Endothelial cell of umbilical vein (primary cell): Measurements from ENCODE around the gene SMIM10L2A. TPM values are rescaled to one million over a fixed set of nuclear protein-coding genes. Genes with fewer than 3 reads are reported as not detected.

Source experiments
- BruUV-seq: library from RNA; stranded (reverse); fragments of 400-500 nt; replicated peaks from 2 replicates; lab custom pipeline; 2021; lab: Mats Ljungman, UMichigan
- CTCF ChIA-PET: fragments of 300-600, 350-600 bp; sonication (Branson Sonifier 250); formaldehyde crosslinking; loops from one replicate; lab custom pipeline; 2021; ENCODE audit warnings: antibody characterized with exemption, inconsistent platforms; lab: Charles Lee
- POLR2A ChIA-PET: fragments of 300-600, 350-600 bp; sonication (Branson Sonifier 250); formaldehyde crosslinking; loops from one replicate; lab custom pipeline; 2021; ENCODE audit warnings: antibody characterized with exemption, inconsistent platforms; lab: Charles Lee
- DNase-seq: peaks from one replicate; pipeline ENCODE4 v3.0.0-alpha.2; 2011; ENCODE audit warnings: low read depth, low spot score
- FAIRE-seq: peaks from 2 replicates; lab custom pipeline; 2011; peaks lifted over from hg19 to GRCh38; lab: Jason Lieb, UNC
- H2AFZ ChIP-seq: 2 replicates; pipeline ENCODE4 v1.6.0; 2012; ENCODE audit warnings: low read depth, low read length, control low read depth, inconsistent platforms
- H3K27ac ChIP-seq: 2 replicates; pipeline ENCODE4 v1.5.1; 2011; ENCODE audit warnings: low read depth, mild to moderate bottlenecking, control low read depth, low read length, moderate library complexity; ENCODE audit not compliant: insufficient read depth
- H3K27me3 ChIP-seq, 2 experiments: 2 replicates each; pipeline versions ENCODE4 v1.6.0 to v1.6.1; 2011; ENCODE audit warnings: low read length in 2 of 2, mixed read lengths in 1 of 2; ENCODE audit not compliant: control insufficient read depth in 2 of 2, insufficient read depth in 2 of 2
- H3K36me3 ChIP-seq, 2 experiments: 2 replicates in 1 of 2; 3 replicates in 1 of 2; pipeline ENCODE4 v1.5.1; 2011; ENCODE audit warnings: low read length in 2 of 2, mild to moderate bottlenecking in 1 of 2, moderate library complexity in 1 of 2; ENCODE audit not compliant: control insufficient read depth in 2 of 2, insufficient read depth in 2 of 2; ENCODE audit errors: extremely low read depth in 1 of 2
- H3K4me1 ChIP-seq: 3 replicates; pipeline ENCODE4 v1.5.1; 2011; ENCODE audit warnings: mild to moderate bottlenecking, low read length; ENCODE audit not compliant: control insufficient read depth, insufficient read depth; ENCODE audit errors: extremely low read depth
- H3K4me2 ChIP-seq: 2 replicates; pipeline ENCODE4 v1.6.1; 2011; ENCODE audit warnings: low read length, control low read depth, mixed read lengths; ENCODE audit not compliant: insufficient read depth
- H3K4me3 ChIP-seq, 3 experiments: fragments of 200-600 bp in 1 of 3; sonication (generic), shearing (Covaris generic) in 1 of 3; replicated peaks in 1 of 3; 2 replicates each; pipeline ENCODE4 v1.5.1; 2011 to 2016; ENCODE audit warnings: control low read depth in 3 of 3, low read length in 3 of 3, mild to moderate bottlenecking in 2 of 3, inconsistent platforms in 1 of 3, low read depth in 1 of 3, moderate library complexity in 1 of 3; ENCODE audit not compliant: insufficient read depth in 1 of 3
- H3K79me2 ChIP-seq: 2 replicates; pipeline ENCODE4 v1.6.0; 2012; ENCODE audit warnings: low read length, inconsistent platforms; ENCODE audit not compliant: control insufficient read depth, insufficient read depth
- H3K9ac ChIP-seq: replicated peaks from 2 replicates; pipeline ENCODE3; 2011; ENCODE audit warnings: low read length, control low read depth; ENCODE audit not compliant: insufficient read depth; ENCODE audit errors: extremely low read depth
- H3K9me1 ChIP-seq: replicated peaks from 3 replicates; pipeline ENCODE4 v1.6.0; 2011; ENCODE audit warnings: mild to moderate bottlenecking, low read length; ENCODE audit not compliant: control insufficient read depth, insufficient read depth; ENCODE audit errors: extremely low read depth
- H3K9me3 ChIP-seq: replicated peaks from 2 replicates; pipeline ENCODE4 v1.5.1; 2012; ENCODE audit warnings: low read length, inconsistent platforms; ENCODE audit not compliant: control insufficient read depth, insufficient read depth
- H4K20me1 ChIP-seq: replicated peaks from 2 replicates; pipeline ENCODE3; 2011; ENCODE audit warnings: mild to moderate bottlenecking, low read length; ENCODE audit not compliant: control insufficient read depth, insufficient read depth; ENCODE audit errors: extremely low read depth
- CTCF ChIP-seq, 2 donors: IDR thresholded peaks; 1 replicate in 1 of 2; 2 replicates in 1 of 2; pipeline ENCODE4 v1.5.1; 2011; ENCODE audit warnings: low read length in 2 of 2, mild to moderate bottlenecking in 2 of 2, moderate library complexity in 2 of 2, control low read depth in 1 of 2, inconsistent platforms in 1 of 2, low read depth in 1 of 2; ENCODE audit not compliant: insufficient read depth in 1 of 2; ENCODE audit errors: extremely low read depth in 1 of 2
- EZH2 ChIP-seq: IDR thresholded peaks from 2 replicates; pipeline ENCODE4 v1.6.1; 2012; ENCODE audit warnings: borderline replicate concordance, low read depth, mild to moderate bottlenecking, moderate library complexity, low read length, inconsistent platforms; ENCODE audit not compliant: severe bottlenecking
- FOS ChIP-seq: IDR thresholded peaks from 2 replicates; pipeline ENCODE4 v1.6.1; 2011; ENCODE audit warnings: mild to moderate bottlenecking, low read length, moderate library complexity, borderline replicate concordance; ENCODE audit not compliant: insufficient read depth
- GATA2 ChIP-seq: IDR thresholded peaks from 2 replicates; pipeline ENCODE4 v1.7.0; 2011; ENCODE audit warnings: low read depth, mild to moderate bottlenecking, moderate library complexity, mixed read lengths, low read length; ENCODE audit not compliant: insufficient read length, insufficient read depth
- JUN ChIP-seq: IDR thresholded peaks from 2 replicates; pipeline ENCODE4 v1.6.1; 2011; ENCODE audit warnings: borderline replicate concordance, low read depth; ENCODE audit not compliant: insufficient read length, insufficient read depth
- MAX ChIP-seq: IDR thresholded peaks from 2 replicates; pipeline ENCODE4 v1.6.1; 2011; ENCODE audit not compliant: insufficient read depth, insufficient read length
- MYC ChIP-seq: IDR thresholded peaks from one replicate; pipeline ENCODE4 v1.6.1; 2011; ENCODE audit warnings: mild to moderate bottlenecking, low read depth, low read length
- POLR2A ChIP-seq: IDR thresholded peaks from 2 replicates; pipeline ENCODE4 v1.6.1; 2012; ENCODE audit warnings: low read depth, mild to moderate bottlenecking, control low read depth, low read length
- dilution Hi-C: fragments of 300-500 bp; cut with MboI; formaldehyde crosslinking; loops from one replicate; pipeline ENCODE4 v1.15.0; 2019; ENCODE audit warnings: low sequenced_read_pairs; ENCODE audit not compliant: extremely low pct_ligation_motif_present
- intact Hi-C: fragments of 100-400 bp; cut with micrococcal nuclease; formaldehyde crosslinking; loops from one replicate; pipeline ENCODE4 v1.10.0; 2022
- polyA plus RNA-seq, 4 experiments: library from polyadenylated mRNA; depleted of rRNA in 3 of 4; stranded (reverse) in 3 of 4; unstranded in 1 of 4; fragments of >200 nt; gene quantifications; 2 replicates each; pipeline versions ENCODE4 v1.2.1 to v1.2.3, GENCODE V29; 2011 to 2012; ENCODE audit warnings: missing spikeins in 1 of 4
- total RNA-seq: library from RNA; stranded (reverse); gene quantifications from 2 replicates; pipeline ENCODE4 v1.2.3, GENCODE V29; 2021

Gene SMIM10L2A
- total and polyA plus RNA-seq, 2 donors (not counting 3 experiments of a cell fraction or from before 2014, with no cell fraction given) = 0.10 to 0.24 TPM

GRCh38 chrX:135395064-135395463, 26.7 kb upstream of the SMIM10L2A start:
- H3K9ac ChIP-seq = no peak overlapping the region
- H3K4me2 ChIP-seq = no peak overlapping the region
- H4K20me1 ChIP-seq = no peaks in the 10 kb centered on the region
- ChIA-PET CTCF (no interaction called here), POLR2A (no interaction called here)
- peaks cover 5% of the 10 kb centered on the region for H3K4me1 ChIP-seq
- dilution Hi-C loops = no loop called here
- no peak for TF ChIP-seq MYC
- TF ChIP-seq GATA2 = no peak
- no peak for TF ChIP-seq EZH2
- TF ChIP-seq CTCF (IDR thresholded peaks at IDR 0.05; ENCODE audit: extremely low read depth in 1 of 2, insufficient read depth in 1 of 2, low read depth in 1 of 2, low read length in 2 of 2) = no peak
- TF ChIP-seq FOS = no peak
- no peak for TF ChIP-seq MAX
- TF ChIP-seq JUN = no peak
- no peak for TF ChIP-seq POLR2A
- H2AFZ ChIP-seq = no peak overlapping the region
- intact Hi-C loops = no loop called here
- H3K9me1 ChIP-seq = no peaks in the 10 kb centered on the region
- H3K9me3 ChIP-seq = no peaks in the 10 kb centered on the region
- DNase-seq (no peak), FAIRE-seq (no peak)
- no peaks in the 10 kb centered on the region for H3K27me3 ChIP-seq
- BruUV-seq = no TSS peak
- no peaks in the 10 kb centered on the region for H3K36me3 ChIP-seq
- no peaks in the 10 kb centered on the region for H3K79me2 ChIP-seq
- no peak overlapping the region for H3K4me3 ChIP-seq
- no peak overlapping the region for H3K27ac ChIP-seq
